SK-N-SH (cell line): ENCODE data around the gene TPSG1.

Source experiments
- CHD2 ChIP-seq: fragments of 150-350 bp; IDR thresholded peaks from 2 replicates; pipeline ENCODE4 v1.6.1; 2018; ENCODE audit warnings: low read length; ENCODE audit not compliant: partially characterized antibody
- EP300 ChIP-seq, 2 experiments: IDR thresholded peaks; 2 replicates each; pipeline versions ENCODE4 v1.4.0 to v1.6.1; 2012; ENCODE audit warnings: borderline replicate concordance in 1 of 2, low read depth in 1 of 2, low read length in 1 of 2
- TEAD4 ChIP-seq: IDR thresholded peaks from 2 replicates; pipeline ENCODE4 v1.4.0; 2012; ENCODE audit warnings: mild to moderate bottlenecking, borderline replicate concordance; ENCODE audit not compliant: insufficient read depth
- TF ChIP-seq, protein P1 (sequence below): fragments of 150-350 bp; IDR thresholded peaks from 2 replicates; pipeline ENCODE4 v1.6.1; 2017; ENCODE audit warnings: antibody characterized with exemption, low read length, low read depth, borderline replicate concordance
- TF ChIP-seq, protein P2 (sequence below): fragments of 200-600 bp; sonication (generic); IDR thresholded peaks from 2 replicates; pipeline ENCODE4 v1.6.1; 2017; ENCODE audit warnings: antibody characterized with exemption, mild to moderate bottlenecking, moderate library complexity

DNA sequence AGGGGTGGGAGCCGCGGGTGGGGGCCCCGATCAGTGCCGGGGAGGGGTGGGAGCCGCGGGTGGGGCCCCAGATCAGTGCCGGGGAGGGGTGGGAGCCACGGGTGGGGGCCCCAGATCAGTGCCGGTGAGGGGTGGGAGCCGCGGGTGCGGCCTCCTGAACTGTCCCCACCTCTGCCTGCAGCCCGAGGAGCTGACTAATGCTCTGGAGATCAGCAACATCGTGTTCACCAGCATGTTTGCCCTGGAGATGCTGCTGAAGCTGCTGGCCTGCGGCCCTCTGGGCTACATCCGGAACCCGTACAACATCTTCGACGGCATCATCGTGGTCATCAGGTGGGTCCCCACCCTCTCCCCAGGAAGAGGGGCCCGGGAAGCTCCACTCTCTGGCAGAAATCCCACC lies 20.1 kb downstream of the TPSG1 start:
- TF ChIP-seq, protein P1, sequence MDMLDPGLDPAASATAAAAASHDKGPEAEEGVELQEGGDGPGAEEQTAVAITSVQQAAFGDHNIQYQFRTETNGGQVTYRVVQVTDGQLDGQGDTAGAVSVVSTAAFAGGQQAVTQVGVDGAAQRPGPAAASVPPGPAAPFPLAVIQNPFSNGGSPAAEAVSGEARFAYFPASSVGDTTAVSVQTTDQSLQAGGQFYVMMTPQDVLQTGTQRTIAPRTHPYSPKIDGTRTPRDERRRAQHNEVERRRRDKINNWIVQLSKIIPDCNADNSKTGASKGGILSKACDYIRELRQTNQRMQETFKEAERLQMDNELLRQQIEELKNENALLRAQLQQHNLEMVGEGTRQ, result no peak
- TF ChIP-seq, protein P2, sequence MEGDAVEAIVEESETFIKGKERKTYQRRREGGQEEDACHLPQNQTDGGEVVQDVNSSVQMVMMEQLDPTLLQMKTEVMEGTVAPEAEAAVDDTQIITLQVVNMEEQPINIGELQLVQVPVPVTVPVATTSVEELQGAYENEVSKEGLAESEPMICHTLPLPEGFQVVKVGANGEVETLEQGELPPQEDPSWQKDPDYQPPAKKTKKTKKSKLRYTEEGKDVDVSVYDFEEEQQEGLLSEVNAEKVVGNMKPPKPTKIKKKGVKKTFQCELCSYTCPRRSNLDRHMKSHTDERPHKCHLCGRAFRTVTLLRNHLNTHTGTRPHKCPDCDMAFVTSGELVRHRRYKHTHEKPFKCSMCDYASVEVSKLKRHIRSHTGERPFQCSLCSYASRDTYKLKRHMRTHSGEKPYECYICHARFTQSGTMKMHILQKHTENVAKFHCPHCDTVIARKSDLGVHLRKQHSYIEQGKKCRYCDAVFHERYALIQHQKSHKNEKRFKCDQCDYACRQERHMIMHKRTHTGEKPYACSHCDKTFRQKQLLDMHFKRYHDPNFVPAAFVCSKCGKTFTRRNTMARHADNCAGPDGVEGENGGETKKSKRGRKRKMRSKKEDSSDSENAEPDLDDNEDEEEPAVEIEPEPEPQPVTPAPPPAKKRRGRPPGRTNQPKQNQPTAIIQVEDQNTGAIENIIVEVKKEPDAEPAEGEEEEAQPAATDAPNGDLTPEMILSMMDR, result no peak
- TF ChIP-seq EP300 (IDR thresholded peaks at IDR 0.05; ENCODE audit: borderline replicate concordance in 1 of 2, low read depth in 1 of 2, low read length in 1 of 2), result no peak
- TF ChIP-seq TEAD4, result no peak
- no peak for TF ChIP-seq CHD2
